ENCODE measurements around the gene SEMA5B.

SEMA5B gene

GRCh38 chr3:123026565-123027291 lies 835 bp downstream of the SEMA5B start:
- no peak for DNase-seq (ENCODE audit: low spot score)
- TF ChIP-seq CTCF (IDR thresholded peaks at IDR 0.05): no peak
- peak overlapping the region; percentile 85 for H3K4me3 ChIP-seq
- H3K27ac ChIP-seq: peak overlapping the region in 1 of 2 donors; percentile 57

GRCh38 chr3:123025642-123026521 lies 1.7 kb downstream of the SEMA5B start:
- Histone ChIP-seq H3K4me3 (peak overlapping the region; percentile 85), H3K27ac (peak overlapping the region in 1 of 2 donors; percentile 57)
- peak; percentile 77 for DNase-seq (ENCODE audit: low spot score)
- TF ChIP-seq CTCF (IDR thresholded peaks at IDR 0.05): no peak

- Histone ChIP-seq H3K27ac (no peak overlapping the region), H3K4me3 (no peak overlapping the region)
- DNase-seq (ENCODE audit: low spot score): no peak
- no peak for TF ChIP-seq CTCF (IDR thresholded peaks at IDR 0.05)
These were observed 3.5 kb downstream of the SEMA5B start for GRCh38 chr3:123024056-123024455.

GRCh38 chr3:123021996-123022510 lies 5.5 kb downstream of the SEMA5B start:
- no peak overlapping the region for H3K4me3 ChIP-seq
- no peak for DNase-seq (ENCODE audit: low spot score)
- no peak for TF ChIP-seq CTCF (IDR thresholded peaks at IDR 0.05)

GRCh38 chr3:123021388-123021787 lies 6.2 kb downstream of the SEMA5B start:
- no peak for DNase-seq (ENCODE audit: low spot score)
- H3K27ac ChIP-seq: no peak overlapping the region
- H3K4me3 ChIP-seq: no peak overlapping the region
- TF ChIP-seq CTCF (IDR thresholded peaks at IDR 0.05): no peak

More at GRCh38 chr3:123021996-123022510, 5.5 kb downstream of the SEMA5B start:
- H3K27ac ChIP-seq: no peak overlapping the region

- DNase-seq (ENCODE audit: low spot score): no peak
- no peak for TF ChIP-seq CTCF (IDR thresholded peaks at IDR 0.05)
These were observed 6.9 kb downstream of the SEMA5B start for GRCh38 chr3:123020709-123021108.

More at GRCh38 chr3:123020709-123021108, 6.9 kb downstream of the SEMA5B start:
- Histone ChIP-seq H3K27ac (no peak overlapping the region), H3K4me3 (no peak overlapping the region)

Measured in coronary artery (tissue), 2 donors.